SK-N-MC (cell line): ENCODE results near the gene ABCA7.

ENCODE experiments used
- DNase-seq: peaks from one replicate; pipeline ENCODE4 v3.0.0-alpha.2; 2011; ENCODE audit warnings: low read depth, low spot score
- H3K27ac ChIP-seq: fragments of 200-600 bp; sonication (generic); 2 replicates; pipeline ENCODE4 v1.5.1; 2016; ENCODE audit warnings: mixed run types
- H3K36me3 ChIP-seq: fragments of 200-600 bp; sonication (generic); 2 replicates; pipeline ENCODE4 v1.6.1; 2017; ENCODE audit warnings: antibody characterized with exemption, low read length, mixed read lengths; ENCODE audit not compliant: insufficient read depth
- H3K4me3 ChIP-seq: fragments of 200-600 bp; sonication (generic); 2 replicates; pipeline ENCODE4 v1.5.1; 2016
- H3K9ac ChIP-seq: fragments of 200-600 bp; sonication (generic); 2 replicates; pipeline ENCODE4 v1.8.0; 2017; ENCODE audit warnings: mixed run types, mixed read lengths; ENCODE audit not compliant: insufficient read length
- H3K9me3 ChIP-seq: fragments of 200-600 bp; sonication (generic); 2 replicates; pipeline ENCODE4 v1.6.1; 2017; ENCODE audit warnings: low read depth, mild to moderate bottlenecking, antibody characterized with exemption, low read length, moderate library complexity, mixed read lengths
- EZH2 ChIP-seq: fragments of 200-600 bp; sonication (generic); IDR thresholded peaks from one replicate; pipeline ENCODE4 v1.6.1; 2017; ENCODE audit warnings: antibody characterized with exemption
- FOXP2 ChIP-seq: optimal IDR thresholded peaks from 2 replicates; pipeline ENCODE3; 2011; ENCODE audit warnings: mild to moderate bottlenecking, moderate library complexity; ENCODE audit not compliant: insufficient read depth; ENCODE audit errors: extremely low read length, control extremely low read depth
- POLR2AphosphoS5 ChIP-seq: IDR thresholded peaks from 2 replicates; pipeline ENCODE4 v1.6.1; 2012; ENCODE audit warnings: mild to moderate bottlenecking, low read depth, low read length, borderline replicate concordance

ABCA7 gene

DNA sequence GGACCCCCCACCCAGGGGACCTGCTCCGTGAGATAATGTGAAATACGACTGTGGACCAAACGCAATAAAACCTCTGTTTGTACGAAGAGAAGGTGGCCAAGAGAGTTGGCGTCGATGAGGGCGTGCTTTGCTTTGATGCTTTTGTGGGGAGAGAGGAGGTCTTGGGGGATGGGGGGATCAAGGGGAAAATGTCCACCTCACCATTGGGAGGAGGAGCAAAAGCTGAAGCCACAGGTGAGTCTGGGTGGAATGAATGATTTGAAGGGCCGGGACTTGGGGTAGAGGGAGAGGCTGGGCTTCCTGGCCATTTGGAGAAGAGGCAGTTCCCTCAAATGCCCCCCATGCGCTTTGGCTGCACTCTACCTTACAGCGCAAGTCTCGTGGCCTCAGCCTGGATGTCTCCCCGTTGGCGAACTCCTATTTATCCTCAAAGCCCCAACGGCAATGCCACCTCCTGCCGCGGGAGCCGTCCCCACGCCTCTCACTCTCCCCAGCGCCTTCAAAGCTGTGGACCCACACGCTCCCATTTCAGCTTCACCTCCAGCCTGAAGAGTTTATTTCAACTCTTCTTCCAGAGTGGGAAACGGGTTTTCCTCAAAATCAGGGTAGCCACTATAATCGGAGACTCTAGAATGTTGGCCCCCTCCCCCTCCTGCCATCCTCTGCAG lies 795 bp upstream of the ABCA7 start:
- peak overlapping the region; percentile 37 for H3K9ac ChIP-seq
- H3K27ac ChIP-seq, result peak overlapping the region; percentile 64; the same call in 1 of the 2 replicates
- H3K4me3 ChIP-seq, result peak overlapping the region; percentile 90
- no peak for DNase-seq
- peaks cover 18% of the 10 kb centered on the region; the same call in 1 of the 2 replicates for H3K36me3 ChIP-seq
- no peaks in the 10 kb centered on the region for H3K9me3 ChIP-seq
- TF ChIP-seq FOXP2 (no peak), POLR2AphosphoS5 (no peak)

DNA sequence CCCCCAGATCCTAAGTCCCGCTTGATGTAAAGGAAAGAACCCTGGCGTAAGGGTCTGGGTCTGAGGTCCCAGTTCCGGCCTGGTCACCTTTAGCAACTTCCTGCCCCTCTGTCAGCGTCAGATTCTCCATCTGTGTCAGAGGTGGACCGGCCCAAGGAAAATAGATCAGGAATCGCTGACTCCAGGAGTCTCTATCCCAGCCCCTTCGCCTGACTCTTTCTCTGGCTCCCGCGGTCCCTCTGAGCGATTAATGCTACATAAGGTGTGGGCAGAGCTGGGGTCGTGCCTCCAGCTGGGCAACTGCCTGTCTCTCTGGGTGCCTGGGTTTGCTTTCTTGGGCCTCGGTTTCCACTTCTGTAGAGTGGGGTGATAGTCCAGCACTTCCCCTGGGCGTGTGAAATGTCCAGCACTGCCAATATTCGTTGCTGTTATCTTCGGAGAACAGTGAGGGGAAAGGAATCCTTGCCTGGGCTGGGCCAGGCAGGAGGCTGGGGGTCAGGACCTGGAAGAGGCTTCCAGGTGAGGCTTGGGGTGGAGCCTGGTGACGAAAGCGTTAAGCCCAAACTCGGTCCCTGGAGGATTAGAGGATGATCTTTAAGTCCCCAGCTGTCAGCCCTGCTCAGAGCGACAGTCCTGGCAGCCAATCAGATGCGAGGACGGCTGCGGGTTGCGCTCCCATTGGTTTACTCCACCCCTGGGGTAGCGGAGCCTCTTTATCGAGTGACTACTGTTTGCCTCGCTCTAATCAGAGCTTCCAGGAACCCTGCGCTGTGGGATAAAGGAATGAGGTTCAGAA lies 767 bp downstream of the ABCA7 start:
- H3K4me3 ChIP-seq, result peak overlapping the region; percentile 90
- peak overlapping the region; percentile 25 for H3K9ac ChIP-seq
- H3K27ac ChIP-seq, result no peak overlapping the region
- DNase-seq, result peak; percentile 90
- no peaks in the 10 kb centered on the region for H3K9me3 ChIP-seq
- no peak for TF ChIP-seq FOXP2
- no peak for TF ChIP-seq EZH2
- peak; percentile 24; the same call in 1 of the 2 replicates for TF ChIP-seq POLR2AphosphoS5
- peaks cover 18% of the 10 kb centered on the region; the same call in 1 of the 2 replicates for H3K36me3 ChIP-seq

- H3K36me3 ChIP-seq, result peaks cover 11% of the 10 kb centered on the region; the same call in 1 of the 2 replicates
- peak overlapping the region; percentile 90 for H3K4me3 ChIP-seq
- DNase-seq, result no peak
- TF ChIP-seq FOXP2, result no peak
- TF ChIP-seq POLR2AphosphoS5, result no peak
- TF ChIP-seq EZH2, result no peak
- H3K9ac ChIP-seq, result no peak overlapping the region
- no peaks in the 10 kb centered on the region for H3K9me3 ChIP-seq
- no peak overlapping the region for H3K27ac ChIP-seq
Measured at GRCh38 chr19:1041272-1041834, 1.4 kb downstream of the ABCA7 start.

DNA sequence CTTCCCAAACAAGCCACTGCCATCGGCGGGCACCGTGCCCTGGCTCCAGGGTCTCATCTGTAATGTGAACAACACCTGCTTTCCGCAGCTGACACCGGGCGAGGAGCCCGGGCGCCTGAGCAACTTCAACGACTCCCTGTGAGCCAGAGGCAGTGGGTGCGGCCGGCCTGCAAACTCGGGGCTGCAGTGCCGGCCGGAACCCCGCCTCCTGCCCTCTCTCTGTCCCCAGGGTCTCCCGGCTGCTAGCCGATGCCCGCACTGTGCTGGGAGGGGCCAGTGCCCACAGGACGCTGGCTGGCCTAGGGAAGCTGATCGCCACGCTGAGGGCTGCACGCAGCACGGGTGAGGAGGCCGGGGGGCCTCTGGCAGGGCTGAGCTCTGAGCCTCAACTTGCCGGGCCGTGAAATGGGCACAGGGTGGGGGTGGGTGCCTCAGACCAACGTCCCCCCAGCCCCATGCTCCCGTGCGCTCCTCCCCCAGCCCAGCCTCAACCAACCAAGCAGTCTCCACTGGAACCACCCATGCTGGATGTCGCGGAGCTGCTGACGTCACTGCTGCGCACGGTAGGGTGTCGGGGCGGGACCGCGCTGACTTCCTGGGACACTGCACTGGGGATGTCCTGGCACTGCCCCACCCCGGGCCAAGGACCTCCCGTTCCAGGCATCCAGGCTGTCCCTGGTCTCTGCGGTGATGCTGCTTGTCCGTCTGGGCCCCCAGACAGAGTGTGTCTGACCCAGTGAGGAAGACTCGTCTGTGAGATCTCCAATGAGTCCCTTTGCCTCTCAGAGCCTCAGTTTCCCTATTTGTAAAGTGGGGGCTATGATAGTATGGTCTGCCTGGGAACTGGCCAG lies 2.2 kb downstream of the ABCA7 start:
- no peak overlapping the region for H3K9ac ChIP-seq
- peak overlapping the region; percentile 90 for H3K4me3 ChIP-seq
- TF ChIP-seq POLR2AphosphoS5 (no peak), FOXP2 (no peak), EZH2 (no peak)
- no peak for DNase-seq
- H3K36me3 ChIP-seq, result peaks cover 10% of the 10 kb centered on the region; the same call in 1 of the 2 replicates
- H3K27ac ChIP-seq, result no peak overlapping the region
- H3K9me3 ChIP-seq, result no peaks in the 10 kb centered on the region

GRCh38 chr19:1042689-1043511 lies 3.0 kb downstream of the ABCA7 start:
- TF ChIP-seq POLR2AphosphoS5 (no peak), FOXP2 (no peak), EZH2 (no peak)
- no peak for DNase-seq
- H3K4me3 ChIP-seq, result peak overlapping the region; percentile 90
- no peaks in the 10 kb centered on the region for H3K9me3 ChIP-seq
- no peak overlapping the region for H3K9ac ChIP-seq
- no peak overlapping the region for H3K27ac ChIP-seq
- peaks cover 4% of the 10 kb centered on the region; the same call in 1 of the 2 replicates for H3K36me3 ChIP-seq

DNA sequence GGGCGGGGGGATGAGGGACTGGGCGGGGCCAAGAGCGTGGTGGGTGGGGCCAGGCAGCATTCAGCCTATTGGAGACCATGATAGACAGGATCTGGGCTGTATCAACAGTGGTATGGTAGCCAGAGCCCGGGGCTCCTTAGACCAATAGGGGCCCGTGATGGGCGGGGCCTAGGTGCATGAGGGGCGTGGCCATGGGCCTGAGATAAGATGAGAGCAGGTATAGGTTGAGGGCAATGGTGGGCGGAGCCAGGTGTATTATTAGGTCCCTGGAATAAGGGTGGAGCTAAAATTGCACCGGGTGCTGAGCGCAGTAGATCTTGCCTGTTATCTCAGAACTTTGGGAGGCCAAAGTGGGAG lies 5.3 kb downstream of the ABCA7 start:
- Histone ChIP-seq H3K27ac (no peak overlapping the region), H3K36me3 (no peaks in the 10 kb centered on the region), H3K4me3 (no peak overlapping the region), H3K9ac (no peak overlapping the region), H3K9me3 (no peaks in the 10 kb centered on the region)
- no peak for DNase-seq
- TF ChIP-seq POLR2AphosphoS5 (no peak), EZH2 (no peak), FOXP2 (no peak)

GRCh38 chr19:1046117-1046626 lies 6.3 kb downstream of the ABCA7 start:
- no peak for TF ChIP-seq POLR2AphosphoS5
- Histone ChIP-seq H3K4me3 (no peak overlapping the region), H3K9me3 (no peaks in the 10 kb centered on the region), H3K9ac (no peak overlapping the region), H3K27ac (no peak overlapping the region), H3K36me3 (no peaks in the 10 kb centered on the region)
- DNase-seq, result no peak
